Thyroid gland (tissue), 4 donors: ENCODE results near the gene LRRC74B. TPM values are rescaled to one million over a fixed set of nuclear protein-coding genes. Genes with fewer than 3 reads are reported as not detected.

ENCODE experiments used
- DNase-seq, 2 donors: peaks; one replicate each; pipeline ENCODE4 v3.0.0-alpha.2; 2019
- H3K27ac ChIP-seq, 3 donors: fragments of 200-600 bp; sonication (generic); 1 replicate in 2 of 3; 2 replicates in 1 of 3; pipeline ENCODE4 v1.5.1; 2016 to 2019; ENCODE audit warnings: mild to moderate bottlenecking in 1 of 3, moderate library complexity in 1 of 3
- H3K27me3 ChIP-seq: fragments of 200-600 bp; sonication (generic); one replicate; pipeline ENCODE4 v1.5.1; 2019
- H3K36me3 ChIP-seq, 2 donors: fragments of 200-600 bp; sonication (generic); one replicate each; pipeline ENCODE4 v1.5.1; 2016 to 2019
- H3K4me1 ChIP-seq, 2 donors: fragments of 200-600 bp; sonication (generic); one replicate each; pipeline ENCODE4 v1.5.1; 2017 to 2019
- H3K4me3 ChIP-seq, 3 donors: fragments of 200-600 bp; sonication (generic); replicated peaks in 1 of 3; 1 replicate in 2 of 3; 2 replicates in 1 of 3; pipeline ENCODE4 v1.5.1; 2016; ENCODE audit warnings: mild to moderate bottlenecking in 1 of 3
- H3K9me3 ChIP-seq: fragments of 200-600 bp; sonication (generic); one replicate; pipeline ENCODE4 v1.5.1; 2017
- POLR2A ChIP-seq, 2 donors: fragments of 450-650 bp; IDR thresholded peaks; one replicate each; pipeline ENCODE4 v1.6.1; 2017; ENCODE audit warnings: antibody characterized with exemption in 2 of 2, mild to moderate bottlenecking in 2 of 2, moderate library complexity in 1 of 2
- WGBS, 2 donors: methylation state at CpG; one replicate each; pipeline ENCODE4 v1.1.5; 2017; 5-methylcytosine and 5-hydroxymethylcytosine counted together
- intact Hi-C: fragments of 100-400 bp; cut with DNase I; formaldehyde crosslinking; loops from one replicate; pipeline ENCODE4 v1.15.1; 2023
- total RNA-seq, 4 donors: library from RNA; depleted of rRNA; stranded (reverse); fragments of >200 nt; gene quantifications; one replicate each; pipeline ENCODE4 v1.2.3, GENCODE V29; 2016
- TF ChIP-seq, protein P1 (sequence below), 6 experiments: fragments of 200-600 bp in 3 of 6; fragments of 450-650 bp in 3 of 6; sonication (generic) in 3 of 6; IDR thresholded peaks; one replicate each; pipeline ENCODE4 v1.5.1; 2016 to 2019; ENCODE audit warnings: antibody characterized with exemption in 6 of 6, mild to moderate bottlenecking in 2 of 6, inconsistent platforms in 1 of 6, moderate library complexity in 1 of 6

LRRC74B gene
- total RNA-seq, 4 donors from 2014 or later, result not detected

GRCh38 chr22:21098099-21098671, 52.4 kb downstream of the LRRC74B start:
- TF ChIP-seq POLR2A (IDR thresholded peaks at IDR 0.05), result no peak
- TF ChIP-seq, protein P1, sequence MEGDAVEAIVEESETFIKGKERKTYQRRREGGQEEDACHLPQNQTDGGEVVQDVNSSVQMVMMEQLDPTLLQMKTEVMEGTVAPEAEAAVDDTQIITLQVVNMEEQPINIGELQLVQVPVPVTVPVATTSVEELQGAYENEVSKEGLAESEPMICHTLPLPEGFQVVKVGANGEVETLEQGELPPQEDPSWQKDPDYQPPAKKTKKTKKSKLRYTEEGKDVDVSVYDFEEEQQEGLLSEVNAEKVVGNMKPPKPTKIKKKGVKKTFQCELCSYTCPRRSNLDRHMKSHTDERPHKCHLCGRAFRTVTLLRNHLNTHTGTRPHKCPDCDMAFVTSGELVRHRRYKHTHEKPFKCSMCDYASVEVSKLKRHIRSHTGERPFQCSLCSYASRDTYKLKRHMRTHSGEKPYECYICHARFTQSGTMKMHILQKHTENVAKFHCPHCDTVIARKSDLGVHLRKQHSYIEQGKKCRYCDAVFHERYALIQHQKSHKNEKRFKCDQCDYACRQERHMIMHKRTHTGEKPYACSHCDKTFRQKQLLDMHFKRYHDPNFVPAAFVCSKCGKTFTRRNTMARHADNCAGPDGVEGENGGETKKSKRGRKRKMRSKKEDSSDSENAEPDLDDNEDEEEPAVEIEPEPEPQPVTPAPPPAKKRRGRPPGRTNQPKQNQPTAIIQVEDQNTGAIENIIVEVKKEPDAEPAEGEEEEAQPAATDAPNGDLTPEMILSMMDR (IDR thresholded peaks at IDR 0.05), result no peak
- H3K4me1 ChIP-seq, result peaks cover 0 to 4% of the 10 kb centered on the region in 2 donors
- H3K27me3 ChIP-seq, result no peaks in the 10 kb centered on the region
- no peak overlapping the region for H3K4me3 ChIP-seq
- 63 to 86% methylated on average over 1 of the region's 1 CpG for WGBS, 2 donors
- DNase-seq, result no peak
- no peaks in the 10 kb centered on the region for H3K9me3 ChIP-seq
- no peak overlapping the region for H3K27ac ChIP-seq
- intact Hi-C loops, result no loop called here
- H3K36me3 ChIP-seq, result no peaks in the 10 kb centered on the region

GRCh38 chr22:21099578-21099977, 53.8 kb downstream of the LRRC74B start:
- Histone ChIP-seq H3K27me3 (no peaks in the 10 kb centered on the region), H3K36me3 (no peaks in the 10 kb centered on the region), H3K9me3 (no peaks in the 10 kb centered on the region), H3K4me3 (no peak overlapping the region), H3K4me1 (peaks cover 0 to 4% of the 10 kb centered on the region in 2 donors), H3K27ac (no peak overlapping the region)
- no peak for DNase-seq
- intact Hi-C loops, result no loop called here
- TF ChIP-seq POLR2A (IDR thresholded peaks at IDR 0.05), result no peak
- TF ChIP-seq, protein P1 (IDR thresholded peaks at IDR 0.05), result no peak

DNA sequence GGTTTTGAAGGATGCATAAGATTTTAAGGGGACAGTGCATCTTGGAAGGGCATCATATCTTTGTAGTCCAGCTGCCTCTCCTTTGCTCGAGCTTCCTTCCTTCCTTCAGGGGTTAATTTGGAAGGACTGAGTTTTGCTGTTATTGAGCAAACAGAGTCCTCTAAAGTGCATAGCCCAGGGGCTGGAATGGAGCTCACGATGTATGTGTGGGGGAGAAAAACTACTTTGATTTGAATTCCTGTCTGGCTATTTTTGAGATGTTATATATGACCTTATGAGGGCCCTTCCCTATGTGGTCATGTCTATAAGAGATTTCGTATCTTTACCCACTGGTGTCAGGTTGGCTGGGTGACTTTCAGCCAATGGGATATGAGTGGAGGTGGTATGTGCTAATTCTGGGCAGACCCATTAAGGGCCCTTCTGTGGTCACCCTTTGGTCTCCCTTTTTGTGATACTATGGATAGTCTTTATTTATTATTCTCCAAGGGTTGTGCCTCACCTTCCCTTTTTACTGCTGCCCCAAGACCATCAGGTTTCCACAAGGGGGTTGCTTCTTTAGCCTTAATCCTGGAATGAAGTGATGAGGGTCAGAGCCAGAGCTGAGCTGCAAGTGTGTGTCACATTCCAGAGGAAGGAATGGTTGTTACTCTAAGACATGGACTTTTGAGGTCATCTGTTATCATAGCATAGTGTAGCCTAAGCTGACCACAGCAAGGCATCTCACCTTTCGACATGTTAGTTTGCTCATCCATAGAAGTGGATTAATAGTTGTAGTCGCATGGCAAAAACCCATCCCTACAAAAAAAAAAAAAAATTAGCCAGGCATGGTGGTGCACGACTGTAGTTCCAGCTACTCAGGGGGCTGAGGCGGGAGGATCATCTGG, 54.6 kb downstream of the LRRC74B start:
- Histone ChIP-seq H3K4me1 (peaks cover 0 to 4% of the 10 kb centered on the region in 2 donors), H3K36me3 (no peaks in the 10 kb centered on the region), H3K9me3 (no peaks in the 10 kb centered on the region), H3K27ac (no peak overlapping the region), H3K27me3 (no peaks in the 10 kb centered on the region), H3K4me3 (no peak overlapping the region)
- intact Hi-C loops, result no loop called here
- WGBS, 2 donors, result 66 to 69% methylated on average over 7 of the region's 7 CpGs
- no peak for TF ChIP-seq POLR2A (IDR thresholded peaks at IDR 0.05)
- TF ChIP-seq, protein P1 (IDR thresholded peaks at IDR 0.05), result no peak
- no peak for DNase-seq

DNA sequence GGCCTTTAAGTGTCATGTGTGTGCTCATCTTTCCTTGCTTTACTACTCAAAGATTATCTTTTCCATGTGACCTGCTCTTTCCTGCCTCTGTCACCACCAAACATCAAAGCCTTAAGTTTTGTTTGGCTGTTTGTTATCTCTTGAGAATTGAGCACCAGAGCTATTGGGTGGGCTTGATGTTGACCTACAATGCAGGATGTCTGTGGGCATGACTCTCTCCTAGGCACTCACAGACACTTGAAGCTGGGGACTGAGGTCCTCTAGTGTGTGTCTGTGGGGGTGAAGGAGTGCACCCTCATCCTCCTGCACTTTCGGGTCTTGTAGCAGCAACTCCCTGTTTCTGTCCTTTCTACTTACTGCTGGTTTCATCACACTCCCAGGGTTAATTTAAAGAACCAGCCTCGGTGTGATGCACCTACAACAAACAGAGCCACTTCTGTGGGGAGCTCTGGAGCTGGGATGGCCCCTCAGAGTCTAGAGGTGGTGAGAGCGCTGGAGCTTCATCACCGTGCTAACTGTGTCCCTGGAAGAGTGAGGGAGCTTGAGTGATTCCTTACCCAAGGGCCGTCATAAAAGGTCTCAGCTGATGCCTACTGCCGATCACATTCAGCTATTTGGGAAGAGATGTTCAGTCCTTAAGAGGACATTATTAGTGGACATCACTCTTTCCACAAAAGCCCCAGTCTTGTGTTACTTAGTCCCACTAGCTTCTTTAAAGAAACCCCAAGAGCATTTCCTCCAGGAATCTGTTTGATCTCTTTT, 56.3 kb downstream of the LRRC74B start:
- TF ChIP-seq, protein P1 (IDR thresholded peaks at IDR 0.05), result no peak
- TF ChIP-seq POLR2A (IDR thresholded peaks at IDR 0.05), result no peak
- intact Hi-C loops, result no loop called here
- Histone ChIP-seq H3K27me3 (no peaks in the 10 kb centered on the region), H3K36me3 (no peaks in the 10 kb centered on the region), H3K27ac (no peak overlapping the region), H3K4me1 (peaks cover 0 to 4% of the 10 kb centered on the region in 2 donors), H3K9me3 (no peaks in the 10 kb centered on the region), H3K4me3 (no peak overlapping the region)
- WGBS, 2 donors, result 70 to 73% methylated on average over 6 of the region's 6 CpGs
- no peak for DNase-seq
